GM23338 (cell line): ENCODE data around the gene SUB1.

Experiments
- CREB1 ChIP-seq: fragments of 250-450 bp; sonication (Bioruptor Pico); IDR thresholded peaks from 2 replicates; pipeline ENCODE4 v1.5.0; 2020; ENCODE audit warnings: low read depth, mild to moderate bottlenecking, moderate library complexity
- CTCF ChIP-seq, 2 experiments: fragments of 200-600 bp in 1 of 2; sonication (generic) in 1 of 2; conservative IDR thresholded peaks; 2 replicates each; pipeline versions ENCODE4 v1.5.1 to v1.6.1; 2016 to 2017; ENCODE audit warnings: antibody characterized with exemption in 2 of 2, low read depth in 2 of 2, mild to moderate bottlenecking in 2 of 2, moderate library complexity in 1 of 2
- ETS1 ChIP-seq: IDR thresholded peaks from 2 replicates; pipeline ENCODE4 v1.6.1; 2016; ENCODE audit warnings: antibody characterized with exemption
- EZH2 ChIP-seq: fragments of 200-600 bp; sonication (generic); IDR thresholded peaks from one replicate; pipeline ENCODE4 v1.8.0; 2017; ENCODE audit warnings: antibody characterized with exemption, mild to moderate bottlenecking, low read depth; ENCODE audit not compliant: unreplicated experiment
- EZH2phosphoT487 ChIP-seq: fragments of 200-600 bp; sonication (generic); IDR thresholded peaks from one replicate; pipeline ENCODE4 v1.8.1; 2018; ENCODE audit warnings: antibody characterized with exemption; ENCODE audit not compliant: unreplicated experiment
- JUNB ChIP-seq: IDR thresholded peaks from one replicate; pipeline ENCODE4 v1.6.1; 2016; ENCODE audit warnings: antibody characterized with exemption; ENCODE audit not compliant: unreplicated experiment
- NANOG ChIP-seq: IDR thresholded peaks from 2 replicates; pipeline ENCODE4 v1.6.1; 2016; ENCODE audit warnings: antibody characterized with exemption, borderline replicate concordance
- POLR2AphosphoS5 ChIP-seq: IDR thresholded peaks from 2 replicates; pipeline ENCODE4 v1.6.1; 2016; ENCODE audit warnings: antibody characterized with exemption, low read depth
- REST ChIP-seq: IDR thresholded peaks from one replicate; pipeline ENCODE4 v1.6.1; 2018; ENCODE audit warnings: antibody characterized with exemption; ENCODE audit not compliant: unreplicated experiment
- STAT1 ChIP-seq: IDR thresholded peaks from one replicate; pipeline ENCODE4 v1.6.1; 2016; ENCODE audit warnings: antibody characterized with exemption; ENCODE audit not compliant: unreplicated experiment
- ZNF114 ChIP-seq: fragments of 250-450 bp; sonication (Bioruptor Pico); IDR thresholded peaks from 2 replicates; pipeline ENCODE4 v1.5.0; 2020; ENCODE audit warnings: mild to moderate bottlenecking, moderate library complexity
- ZNF331 ChIP-seq: fragments of 250-450 bp; sonication (Bioruptor Pico); IDR thresholded peaks from 2 replicates; pipeline ENCODE4 v1.5.0; 2020; ENCODE audit warnings: low read depth, mild to moderate bottlenecking, moderate library complexity
- ZNF462 ChIP-seq: fragments of 250-450 bp; sonication (Bioruptor Pico); IDR thresholded peaks from 2 replicates; pipeline ENCODE4 v1.5.0; 2020; ENCODE audit warnings: mild to moderate bottlenecking, moderate library complexity

GRCh38 chr5:32545102-32545800 is 40.1 kb upstream of the SUB1 start:
- TF ChIP-seq EZH2phosphoT487, result no peak
- no peak for TF ChIP-seq CTCF (conservative IDR thresholded peaks at IDR 0.05; ENCODE audit: low read depth in 2 of 2)
- no peak for TF ChIP-seq POLR2AphosphoS5
- TF ChIP-seq CREB1 (CRISPR knock-in tag), result no peak
- TF ChIP-seq REST, result no peak
- TF ChIP-seq EZH2, result no peak
- no peak for TF ChIP-seq JUNB
- TF ChIP-seq ZNF114 (CRISPR knock-in tag), result no peak
- no peak for TF ChIP-seq NANOG
- no peak for TF ChIP-seq STAT1
- no peak for TF ChIP-seq ZNF331 (CRISPR knock-in tag)
- no peak for TF ChIP-seq ETS1
- no peak for TF ChIP-seq ZNF462 (CRISPR knock-in tag)
